ENCODE data around the gene RIF1.

RIF1 gene

DNA sequence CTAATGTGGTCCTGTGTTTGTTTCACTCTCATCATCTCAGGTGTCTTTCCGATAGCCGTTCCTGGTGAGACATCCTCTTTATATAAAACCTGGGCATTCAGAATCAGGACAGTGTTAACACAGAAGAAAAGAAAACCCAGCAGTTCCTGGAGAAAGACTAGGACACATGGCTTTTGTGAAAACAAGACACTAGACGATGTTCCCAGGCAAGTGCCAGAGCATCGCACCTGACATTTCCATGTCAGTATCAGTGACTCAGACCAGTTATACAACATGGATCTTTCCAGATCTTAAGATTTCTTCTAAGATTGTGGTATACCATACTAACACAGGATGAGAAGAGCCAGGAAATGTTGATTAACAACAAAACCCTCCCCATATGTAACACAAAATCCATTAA is 96.5 kb downstream of the RIF1 start:
- no peak overlapping the region for H3K27ac ChIP-seq (ENCODE audit: extremely low read depth, low read depth, low read length)
- ChIA-PET POLR2A (interaction anchor here (0.6 kb wide), 1 partner anchor 1294 kb away, joined by 3 read pairs; no protein-coding TSS in a partner anchor), CTCF (no interaction called here)
- peaks cover 0 to 22% of the 10 kb centered on the region in 2 experiments; a peak in 1 of 3 replicates for H3K36me3 ChIP-seq (ENCODE audit: control insufficient read depth in 2 of 2, insufficient read depth in 1 of 2, low read length in 2 of 2)
- TF ChIP-seq ZNF610 (tag by site-specific recombination; IDR thresholded peaks at IDR 0.05; ENCODE audit: borderline replicate concordance) (no peak), BCL11A (tag by site-specific recombination; IDR thresholded peaks at IDR 0.05; ENCODE audit: low read depth) (no peak), ZNF629 (tag by site-specific recombination; IDR thresholded peaks at IDR 0.05) (no peak), SETDB1 (IDR thresholded peaks at IDR 0.05; ENCODE audit: insufficient read length, low read length) (no peak), ZNF24 (tag by site-specific recombination; IDR thresholded peaks at IDR 0.05) (no peak), GLI2 (tag by site-specific recombination; IDR thresholded peaks at IDR 0.05; ENCODE audit: borderline replicate concordance, low read depth) (no peak), ZNF561 (tag by site-specific recombination; IDR thresholded peaks at IDR 0.05; ENCODE audit: borderline replicate concordance) (no peak), ZNF341 (tag by site-specific recombination; IDR thresholded peaks at IDR 0.05; ENCODE audit: low read depth) (no peak), ZNF514 (tag by site-specific recombination; IDR thresholded peaks at IDR 0.05) (no peak), OSR2 (tag by site-specific recombination; IDR thresholded peaks at IDR 0.05) (no peak), IKZF3 (tag by site-specific recombination; IDR thresholded peaks at IDR 0.05) (no peak), ZNF416 (tag by site-specific recombination; IDR thresholded peaks at IDR 0.05) (no peak), ZNF350 (tag by site-specific recombination; IDR thresholded peaks at IDR 0.05) (no peak), ZNF391 (tag by site-specific recombination; IDR thresholded peaks at IDR 0.05; ENCODE audit: borderline replicate concordance, low read depth) (no peak)
- TF ChIP-seq, protein P1, sequence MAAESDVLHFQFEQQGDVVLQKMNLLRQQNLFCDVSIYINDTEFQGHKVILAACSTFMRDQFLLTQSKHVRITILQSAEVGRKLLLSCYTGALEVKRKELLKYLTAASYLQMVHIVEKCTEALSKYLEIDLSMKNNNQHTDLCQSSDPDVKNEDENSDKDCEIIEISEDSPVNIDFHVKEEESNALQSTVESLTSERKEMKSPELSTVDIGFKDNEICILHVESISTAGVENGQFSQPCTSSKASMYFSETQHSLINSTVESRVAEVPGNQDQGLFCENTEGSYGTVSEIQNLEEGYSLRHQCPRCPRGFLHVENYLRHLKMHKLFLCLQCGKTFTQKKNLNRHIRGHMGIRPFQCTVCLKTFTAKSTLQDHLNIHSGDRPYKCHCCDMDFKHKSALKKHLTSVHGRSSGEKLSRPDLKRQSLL (tag by site-specific recombination; IDR thresholded peaks at IDR 0.05), result no peak
- H3K4me1 ChIP-seq (ENCODE audit: control insufficient read depth, insufficient read depth, low read length), result no peaks in the 10 kb centered on the region
- H3K4me3 ChIP-seq (ENCODE audit: low read depth, low read length), result no peak overlapping the region
- H3K9me3 ChIP-seq (ENCODE audit: control insufficient read depth, insufficient read depth, low read depth, low read length), result no peaks in the 10 kb centered on the region

DNA sequence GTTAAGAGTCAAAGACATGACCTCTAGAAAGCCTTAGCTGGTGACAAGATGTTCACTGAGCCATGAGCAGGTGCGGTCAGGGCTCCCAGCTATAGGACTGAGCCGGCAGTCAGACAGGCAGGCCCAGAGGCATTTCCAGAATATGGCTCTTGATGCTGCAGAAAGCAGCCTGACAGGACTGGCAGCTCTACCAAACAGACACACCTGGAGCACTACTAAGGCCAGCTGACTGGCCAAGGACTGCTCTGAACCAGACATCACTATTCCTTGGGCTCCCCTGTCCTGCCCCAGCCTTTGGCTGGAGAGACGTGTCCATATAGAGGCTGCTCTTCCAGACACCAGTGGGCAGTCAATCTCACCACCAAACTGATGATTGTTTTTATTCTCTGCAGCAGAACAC is 98.8 kb downstream of the RIF1 start:
- Histone ChIP-seq H3K4me1 (ENCODE audit: control insufficient read depth, insufficient read depth, low read length) (no peaks in the 10 kb centered on the region), H3K9me3 (ENCODE audit: control insufficient read depth, insufficient read depth, low read depth, low read length) (no peaks in the 10 kb centered on the region), H3K27ac (ENCODE audit: extremely low read depth, low read depth, low read length) (no peak overlapping the region), H3K4me3 (ENCODE audit: low read depth, low read length) (no peak overlapping the region), H3K36me3 (ENCODE audit: control insufficient read depth in 2 of 2, insufficient read depth in 1 of 2, low read length in 2 of 2) (peaks cover 0 to 22% of the 10 kb centered on the region in 2 experiments; a peak in 1 of 3 replicates)
- CTCF ChIA-PET, result interaction anchor here (0.7 kb wide), 1 partner anchor 178 kb away, joined by 3 read pairs; no protein-coding TSS in a partner anchor
- no peak for TF ChIP-seq TCF7L2 (IDR thresholded peaks at IDR 0.05; ENCODE audit: borderline replicate concordance, low read depth, low read length)
- TF ChIP-seq ZNF701 (tag by site-specific recombination; IDR thresholded peaks at IDR 0.05), result no peak
- TF ChIP-seq HOXA7 (CRISPR knock-in tag; IDR thresholded peaks at IDR 0.05; ENCODE audit: borderline replicate concordance), result no peak
- TF ChIP-seq ZNF560 (tag by site-specific recombination; IDR thresholded peaks at IDR 0.05; ENCODE audit: borderline replicate concordance), result no peak
- no peak for TF ChIP-seq KLF7 (tag by site-specific recombination; IDR thresholded peaks at IDR 0.05; ENCODE audit: borderline replicate concordance)
- POLR2A ChIA-PET, result no interaction called here

DNA sequence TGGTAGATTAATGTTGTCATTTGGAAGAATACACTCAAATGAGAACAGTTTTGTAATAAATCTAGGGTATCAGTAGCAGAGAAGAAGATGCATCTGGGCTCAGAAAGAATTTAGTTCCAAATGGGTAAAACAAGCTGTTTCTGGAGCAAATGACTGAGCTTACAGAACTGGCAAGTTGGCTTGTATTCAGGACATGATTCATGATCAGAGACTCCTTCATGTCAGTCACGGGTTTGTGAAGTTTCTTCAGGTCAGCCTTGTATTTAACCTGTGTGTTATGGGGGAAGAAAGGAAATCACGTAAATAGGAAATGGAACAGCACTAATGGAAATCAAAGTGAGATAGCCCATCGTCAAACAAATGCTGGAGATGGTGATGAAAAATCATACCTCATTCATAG is 109.1 kb downstream of the RIF1 start:
- Histone ChIP-seq H3K27ac (ENCODE audit: extremely low read depth, low read depth, low read length) (no peak overlapping the region), H3K4me3 (ENCODE audit: low read depth, low read length) (no peak overlapping the region), H3K9me3 (ENCODE audit: control insufficient read depth, insufficient read depth, low read depth, low read length) (no peaks in the 10 kb centered on the region), H3K4me1 (ENCODE audit: control insufficient read depth, insufficient read depth, low read length) (no peaks in the 10 kb centered on the region), H3K36me3 (ENCODE audit: control insufficient read depth in 2 of 2, insufficient read depth in 1 of 2, low read length in 2 of 2) (no peaks in the 10 kb centered on the region)
- ChIA-PET POLR2A (no interaction called here), CTCF (no interaction called here)
- TF ChIP-seq, protein P2, sequence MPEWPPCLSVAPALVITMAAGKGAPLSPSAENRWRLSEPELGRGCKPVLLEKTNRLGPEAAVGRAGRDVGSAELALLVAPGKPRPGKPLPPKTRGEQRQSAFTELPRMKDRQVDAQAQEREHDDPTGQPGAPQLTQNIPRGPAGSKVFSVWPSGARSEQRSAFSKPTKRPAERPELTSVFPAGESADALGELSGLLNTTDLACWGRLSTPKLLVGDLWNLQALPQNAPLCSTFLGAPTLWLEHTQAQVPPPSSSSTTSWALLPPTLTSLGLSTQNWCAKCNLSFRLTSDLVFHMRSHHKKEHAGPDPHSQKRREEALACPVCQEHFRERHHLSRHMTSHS (tag by site-specific recombination; IDR thresholded peaks at IDR 0.05), result no peak
- TF ChIP-seq ZFHX2 (tag by site-specific recombination; conservative IDR thresholded peaks at IDR 0.05) (no peak), BCL11B (tag by site-specific recombination; IDR thresholded peaks at IDR 0.05; ENCODE audit: low read depth) (no peak), ZNF501 (tag by site-specific recombination; IDR thresholded peaks at IDR 0.05) (no peak), ZFP37 (tag by site-specific recombination; IDR thresholded peaks at IDR 0.05) (no peak), YY2 (tag by site-specific recombination; IDR thresholded peaks at IDR 0.05) (no peak), ZFP69B (tag by site-specific recombination; IDR thresholded peaks at IDR 0.05) (no peak), ZNF558 (tag by site-specific recombination; IDR thresholded peaks at IDR 0.05) (no peak), ZNF624 (tag by site-specific recombination; IDR thresholded peaks at IDR 0.05) (no peak)
- TF ChIP-seq, protein P3, sequence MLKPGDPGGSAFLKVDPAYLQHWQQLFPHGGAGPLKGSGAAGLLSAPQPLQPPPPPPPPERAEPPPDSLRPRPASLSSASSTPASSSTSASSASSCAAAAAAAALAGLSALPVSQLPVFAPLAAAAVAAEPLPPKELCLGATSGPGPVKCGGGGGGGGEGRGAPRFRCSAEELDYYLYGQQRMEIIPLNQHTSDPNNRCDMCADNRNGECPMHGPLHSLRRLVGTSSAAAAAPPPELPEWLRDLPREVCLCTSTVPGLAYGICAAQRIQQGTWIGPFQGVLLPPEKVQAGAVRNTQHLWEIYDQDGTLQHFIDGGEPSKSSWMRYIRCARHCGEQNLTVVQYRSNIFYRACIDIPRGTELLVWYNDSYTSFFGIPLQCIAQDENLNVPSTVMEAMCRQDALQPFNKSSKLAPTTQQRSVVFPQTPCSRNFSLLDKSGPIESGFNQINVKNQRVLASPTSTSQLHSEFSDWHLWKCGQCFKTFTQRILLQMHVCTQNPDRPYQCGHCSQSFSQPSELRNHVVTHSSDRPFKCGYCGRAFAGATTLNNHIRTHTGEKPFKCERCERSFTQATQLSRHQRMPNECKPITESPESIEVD (tag by site-specific recombination; IDR thresholded peaks at IDR 0.05), result no peak
- TF ChIP-seq, protein P4, sequence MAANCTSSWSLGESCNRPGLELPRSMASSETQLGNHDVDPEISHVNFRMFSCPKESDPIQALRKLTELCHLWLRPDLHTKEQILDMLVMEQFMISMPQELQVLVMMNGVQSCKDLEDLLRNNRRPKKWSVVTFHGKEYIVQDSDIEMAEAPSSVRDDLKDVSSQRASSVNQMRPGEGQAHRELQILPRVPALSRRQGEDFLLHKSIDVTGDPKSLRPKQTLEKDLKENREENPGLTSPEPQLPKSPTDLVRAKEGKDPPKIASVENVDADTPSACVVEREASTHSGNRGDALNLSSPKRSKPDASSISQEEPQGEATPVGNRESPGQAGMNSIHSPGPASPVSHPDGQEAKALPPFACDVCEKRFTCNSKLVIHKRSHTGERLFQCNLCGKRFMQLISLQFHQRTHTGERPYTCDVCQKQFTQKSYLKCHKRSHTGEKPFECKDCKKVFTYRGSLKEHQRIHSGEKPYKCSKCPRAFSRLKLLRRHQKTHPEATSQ (tag by site-specific recombination; IDR thresholded peaks at IDR 0.05), result no peak

Data from HEK293 (cell line).